RWPE1 (cell line): ENCODE data around the gene TM4SF18.

Experiments used
- CTCF ChIA-PET: fragments of 350-600 bp; sonication (Branson Sonifier 250); formaldehyde crosslinking; extraction: SDS; loops from one replicate; lab custom pipeline; 2021; lab: Yijun Ruan, JAX
- POLR2A ChIA-PET: fragments of 400-600 bp; formaldehyde crosslinking; extraction: SDS; loops from one replicate; lab custom pipeline; 2020; ENCODE audit warnings: antibody characterized with exemption; ENCODE audit not compliant: low non-redundant PET; lab: Yijun Ruan, JAX
- DNase-seq: peaks from one replicate; pipeline ENCODE4 v3.0.0; 2012; ENCODE audit warnings: low spot score
- H3K27ac ChIP-seq: fragments of 450-650 bp; 2 replicates; pipeline ENCODE4 v1.5.1; 2017
- CTCF ChIP-seq: fragments of 450-650 bp; conservative IDR thresholded peaks from 2 replicates; pipeline ENCODE4 v1.5.1; 2017; ENCODE audit warnings: low read depth, mild to moderate bottlenecking

The TM4SF18 gene

GRCh38 chr3:149277331-149277813 is 56.1 kb downstream of the TM4SF18 start:
- DNase-seq: peak; percentile 16

GRCh38 chr3:149276619-149277018 is 56.8 kb downstream of the TM4SF18 start:
- DNase-seq: no peak
- CTCF ChIA-PET: interaction anchor here (0.5 kb wide), 1 partner anchor 201 kb away, joined by 3 read pairs; no protein-coding TSS in a partner anchor
- no peak for TF ChIP-seq CTCF
- no peak overlapping the region for H3K27ac ChIP-seq
- POLR2A ChIA-PET: no interaction called here

More at GRCh38 chr3:149277331-149277813, 56.1 kb downstream of the TM4SF18 start:
- ChIA-PET POLR2A (no interaction called here), CTCF (no interaction called here)
- no peak for TF ChIP-seq CTCF
- no peak overlapping the region for H3K27ac ChIP-seq

- no peak for TF ChIP-seq CTCF
- CTCF ChIA-PET: interaction anchor here (0.5 to 4.3 kb wide), 3 partner anchors 86 to 215 kb away, joined by 3 to 29 read pairs (median 4); no protein-coding TSS in a partner anchor
- POLR2A ChIA-PET: no interaction called here
- DNase-seq: no peak
- no peak overlapping the region for H3K27ac ChIP-seq
Observed at GRCh38 chr3:149274220-149274619, 59.2 kb downstream of the TM4SF18 start.

- TF ChIP-seq CTCF: peak; percentile 96
- no peak overlapping the region for H3K27ac ChIP-seq
- ChIA-PET POLR2A (no interaction called here), CTCF (interaction anchor here (0.7 to 4.3 kb wide), 3 partner anchors 19 to 318 kb away, joined by 3 to 29 read pairs (median 6); no protein-coding TSS in a partner anchor)
- peak; percentile 84 for DNase-seq
Observed at GRCh38 chr3:149273096-149273751, 60.2 kb downstream of the TM4SF18 start.

- no peak for DNase-seq
- no peak overlapping the region for H3K27ac ChIP-seq
- POLR2A ChIA-PET: no interaction called here
- TF ChIP-seq CTCF: no peak
- CTCF ChIA-PET: interaction anchor here (0.6 to 4.3 kb wide), 3 partner anchors 40 to 151 kb away, joined by 3 to 29 read pairs (median 5); no protein-coding TSS in a partner anchor
Observed at GRCh38 chr3:149271669-149272068, 61.8 kb downstream of the TM4SF18 start.

- no peak for DNase-seq
- CTCF ChIA-PET: interaction anchor here (4.3 kb wide), 1 partner anchor 149 kb away, joined by 29 read pairs; no protein-coding TSS in a partner anchor
- H3K27ac ChIP-seq: no peak overlapping the region
- POLR2A ChIA-PET: no interaction called here
- no peak for TF ChIP-seq CTCF
Observed at GRCh38 chr3:149270180-149270579, 63.3 kb downstream of the TM4SF18 start.
